GM12891 (cell line): ENCODE results near the gene POLD4.

Experiments
- DNase-seq: peaks from one replicate; pipeline ENCODE4 v3.0.0; 2011; ENCODE audit warnings: low spot score; ENCODE audit not compliant: insufficient read length
- FAIRE-seq: peaks from 2 replicates; lab custom pipeline; 2011; peaks lifted over from hg19 to GRCh38; lab: Jason Lieb, UNC
- PAX5 ChIP-seq: IDR thresholded peaks from 2 replicates; pipeline ENCODE4 v1.6.1; 2011; ENCODE audit warnings: low read length, moderate library complexity, mild to moderate bottlenecking; ENCODE audit not compliant: insufficient read depth, severe bottlenecking
- POLR2A ChIP-seq: IDR thresholded peaks from 2 replicates; pipeline ENCODE4 v1.6.1; 2011; ENCODE audit warnings: low read depth, low read length, control low read depth
- POLR2AphosphoS5 ChIP-seq: IDR thresholded peaks from 2 replicates; pipeline ENCODE4 v1.6.1; 2011; ENCODE audit warnings: low read depth, low read length, control low read depth
- POU2F2 ChIP-seq: IDR thresholded peaks from 2 replicates; pipeline ENCODE4 v1.6.1; 2011; ENCODE audit warnings: low read depth, mild to moderate bottlenecking, control low read depth, low read length, moderate library complexity
- SPI1 ChIP-seq: IDR thresholded peaks from 2 replicates; pipeline ENCODE4 v1.6.1; 2011; ENCODE audit warnings: low read depth, low read length, control low read depth
- TAF1 ChIP-seq: IDR thresholded peaks from 2 replicates; pipeline ENCODE4 v1.6.1; 2011; ENCODE audit warnings: low read depth, low read length, control low read depth

The POLD4 gene

GRCh38 chr11:67369801-67370284 is 16.5 kb upstream of the POLD4 start:
- TF ChIP-seq SPI1 (no peak), POU2F2 (no peak), TAF1 (no peak), POLR2AphosphoS5 (no peak), POLR2A (no peak), PAX5 (no peak)
- FAIRE-seq = no peak
- no peak for DNase-seq

- FAIRE-seq = peak; percentile 75
- DNase-seq = no peak
- no peak for TF ChIP-seq POLR2AphosphoS5
These were observed 15.9 kb upstream of the POLD4 start for GRCh38 chr11:67369275-67369674.

GRCh38 chr11:67368621-67369020 is 15.3 kb upstream of the POLD4 start:
- DNase-seq (no peak), FAIRE-seq (peak; percentile 80)
- TF ChIP-seq POLR2AphosphoS5 (no peak), POLR2A (no peak), TAF1 (no peak), SPI1 (no peak), PAX5 (no peak), POU2F2 (no peak)

DNA sequence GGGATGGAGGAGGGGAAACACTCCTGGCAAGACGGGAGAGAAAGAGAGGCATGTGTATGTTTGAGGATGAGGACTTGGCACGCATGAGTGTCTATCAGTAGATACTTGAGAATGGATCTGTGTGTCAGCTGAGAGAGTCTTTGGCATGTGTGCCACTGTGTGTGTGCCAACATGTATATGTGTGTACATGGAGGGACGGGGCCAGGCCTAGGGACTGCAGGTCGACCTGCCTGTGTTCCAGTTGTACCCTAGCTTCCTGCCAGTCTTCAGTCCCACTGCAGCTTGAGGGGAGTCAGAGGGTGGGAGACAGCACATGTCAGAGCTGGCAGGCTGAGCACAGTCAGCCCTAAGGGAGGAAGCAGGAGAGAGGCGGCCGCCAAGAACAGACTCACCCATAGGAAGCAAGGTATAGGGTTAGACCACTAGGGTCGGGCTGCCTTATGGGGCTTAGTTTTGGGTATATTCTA is 14.4 kb upstream of the POLD4 start:
- TF ChIP-seq POLR2A = no peak
- DNase-seq (no peak), FAIRE-seq (no peak)

DNA sequence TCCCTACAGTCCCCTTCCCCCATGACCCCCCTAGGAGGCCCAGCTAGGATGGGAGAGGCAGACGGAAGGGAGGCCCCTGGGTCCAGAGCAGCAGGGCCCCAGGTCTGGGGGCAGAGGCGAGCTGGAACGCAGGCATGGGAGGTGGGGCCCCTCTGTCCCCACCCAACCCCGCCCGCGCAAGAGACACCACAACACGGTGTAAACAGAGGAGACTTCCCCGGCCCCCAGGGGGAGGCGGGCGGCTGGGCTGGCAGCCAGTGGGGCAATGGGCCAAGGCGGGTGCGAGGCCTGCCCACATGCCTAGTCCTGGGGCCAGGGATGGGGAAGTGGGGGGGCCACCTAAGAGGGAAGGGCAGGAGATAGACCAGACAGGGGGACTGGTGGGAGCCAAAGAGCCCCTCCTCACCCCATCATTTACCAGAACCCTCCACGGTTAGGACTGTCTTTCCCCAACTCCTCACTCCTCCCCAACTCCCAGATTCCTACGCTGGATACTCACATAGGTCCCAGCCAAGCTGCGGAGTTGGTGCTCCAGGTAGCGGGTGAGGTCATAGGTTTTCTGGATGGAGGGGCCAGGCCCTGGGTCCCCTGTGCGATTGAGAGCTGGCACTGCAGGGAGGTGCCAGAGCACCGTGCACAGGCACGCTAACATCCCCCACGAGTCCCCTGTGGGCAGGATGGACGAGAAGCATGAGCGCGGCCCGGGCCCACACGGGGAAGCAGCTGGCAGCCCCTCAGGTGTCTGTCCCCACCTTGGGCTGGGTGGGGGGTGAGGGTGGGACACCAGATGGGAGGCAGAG is 13.8 kb upstream of the POLD4 start:
- TF ChIP-seq POLR2AphosphoS5 (no peak), TAF1 (no peak), POU2F2 (no peak)
- DNase-seq (no peak), FAIRE-seq (no peak)

- DNase-seq = no peak
- no peak for FAIRE-seq
- no peak for TF ChIP-seq POLR2AphosphoS5
These were observed 13.2 kb upstream of the POLD4 start for GRCh38 chr11:67366546-67366945.

DNA sequence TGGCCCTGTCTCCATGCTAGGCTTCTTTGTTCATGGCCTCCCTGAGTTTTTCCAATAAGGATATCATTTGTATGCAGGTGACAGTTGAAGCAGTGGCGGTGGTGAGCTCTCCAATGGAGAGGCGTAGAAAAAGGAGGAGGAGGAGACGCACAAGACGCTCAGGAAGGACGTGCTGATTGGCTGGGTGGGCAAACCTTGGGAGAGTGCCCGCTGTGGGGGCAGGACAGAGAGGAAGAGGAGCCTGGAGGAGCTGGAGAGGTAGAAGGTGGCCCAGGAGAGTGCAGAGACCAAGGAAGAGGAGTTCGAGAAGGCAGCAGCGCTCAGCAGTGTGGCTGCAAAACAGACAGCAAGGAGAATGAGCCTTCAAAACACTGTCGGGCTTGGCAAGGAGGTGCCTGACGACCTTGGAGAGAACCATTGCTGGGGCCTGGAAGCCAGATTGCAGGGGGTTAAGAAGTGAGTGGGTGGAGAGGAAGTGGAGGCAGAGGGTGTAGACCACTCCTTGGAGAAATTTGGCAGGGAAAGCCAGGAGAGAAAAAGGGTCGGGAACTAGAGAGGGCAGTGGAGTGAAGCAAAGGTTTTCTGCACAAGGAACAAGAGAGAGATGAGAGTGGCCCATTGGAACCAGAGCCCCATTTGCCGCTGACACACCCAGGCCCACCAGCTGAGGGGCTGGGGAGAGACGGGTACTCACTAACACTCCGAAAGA is 12.5 kb upstream of the POLD4 start:
- TF ChIP-seq POU2F2 = no peak
- DNase-seq (no peak), FAIRE-seq (no peak)

GRCh38 chr11:67364783-67365722 is 11.7 kb upstream of the POLD4 start:
- DNase-seq = no peak
- no peak for FAIRE-seq
- TF ChIP-seq POLR2AphosphoS5 = no peak
- TF ChIP-seq POLR2A = no peak
- no peak for TF ChIP-seq PAX5
- no peak for TF ChIP-seq SPI1
- TF ChIP-seq TAF1 = no peak
- no peak for TF ChIP-seq POU2F2

DNA sequence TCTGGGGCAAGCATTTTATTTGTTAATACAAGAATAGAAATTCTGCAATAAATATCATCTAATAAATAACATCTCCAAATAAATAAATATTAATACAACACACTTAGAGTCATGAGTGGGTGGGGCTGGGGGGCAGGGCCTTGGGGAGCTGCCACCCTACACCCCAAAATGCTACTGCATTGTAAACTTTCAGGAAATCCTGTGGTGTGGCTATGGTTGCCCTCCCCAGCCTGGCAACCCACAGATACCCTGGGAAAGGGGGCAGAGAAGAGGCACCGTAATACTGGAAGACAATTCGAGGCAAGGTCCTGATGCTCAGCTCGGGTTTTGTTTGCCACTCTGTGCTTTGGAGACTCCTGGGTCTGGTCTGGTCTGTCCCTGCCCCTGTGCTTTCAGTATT is 10.8 kb upstream of the POLD4 start:
- no peak for TF ChIP-seq POLR2A
- no peak for TF ChIP-seq TAF1
- no peak for TF ChIP-seq POLR2AphosphoS5
- DNase-seq (no peak), FAIRE-seq (no peak)

DNA sequence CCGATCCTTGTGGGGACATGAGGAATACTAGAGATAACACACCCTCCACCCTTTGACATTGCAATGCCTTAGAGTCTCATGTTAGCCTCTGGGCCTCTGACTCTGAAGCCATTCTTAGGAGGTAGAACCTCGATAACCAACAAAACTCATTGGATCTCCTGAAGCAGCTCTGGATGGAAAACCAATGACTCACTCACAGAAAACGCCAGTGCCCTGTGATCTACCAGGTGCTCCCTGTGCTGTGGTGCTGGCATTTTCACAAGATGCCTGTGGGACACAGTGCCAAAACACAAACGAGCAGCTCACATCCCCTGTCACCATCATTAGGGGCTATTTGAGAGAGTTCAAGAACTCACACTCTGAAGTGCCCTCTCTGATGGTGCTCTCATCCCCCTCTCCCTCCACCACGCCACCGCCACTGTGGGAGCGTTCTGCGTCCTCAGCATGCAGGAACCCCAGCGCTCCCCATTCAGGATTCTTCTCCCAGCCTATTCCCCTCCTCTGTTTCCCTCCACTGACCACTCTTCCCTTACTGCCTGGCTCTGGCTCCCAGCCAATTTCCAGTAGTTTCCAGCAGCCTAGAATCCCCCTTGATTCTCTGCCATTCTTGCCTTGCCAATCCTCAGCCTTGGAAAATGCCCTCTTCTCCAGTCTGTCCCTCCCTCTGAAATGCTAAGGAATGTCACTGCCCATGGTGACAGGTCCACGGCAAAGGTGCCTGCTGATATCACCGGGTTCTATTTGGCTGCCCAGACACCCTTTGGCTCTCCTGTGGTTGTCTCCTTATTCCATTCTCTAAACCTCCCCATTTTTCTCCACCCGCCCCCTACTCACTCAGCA is 4.7 kb upstream of the POLD4 start:
- DNase-seq = no peak
- no peak for TF ChIP-seq POLR2A
- no peak for TF ChIP-seq POLR2AphosphoS5
- TF ChIP-seq POU2F2 = no peak
- no peak for TF ChIP-seq PAX5
- no peak for TF ChIP-seq TAF1
- TF ChIP-seq SPI1 = no peak
- no peak for FAIRE-seq
